WTC11 (cell line): ENCODE results near the gene PEAK1. TPM values are rescaled to one million over a fixed set of nuclear protein-coding genes. Genes with fewer than 3 reads are reported as not detected.

Source experiments
- ATAC-seq: fragments of 200-7000 bp; cut with Tn5 transposase; 2 replicates; pipeline ENCODE4 v1.10.0; 2021; ENCODE audit warnings: mild to moderate bottlenecking, moderate library complexity
- CTCF ChIA-PET: fragments of 300-600 bp; sonication (Branson Sonifier 250); formaldehyde crosslinking; loops from one replicate; lab custom pipeline; 2021; ENCODE audit warnings: antibody characterized with exemption; lab: Charles Lee
- POLR2A ChIA-PET: fragments of 350-600 bp; sonication (Branson Sonifier 250); formaldehyde crosslinking; loops from one replicate; lab custom pipeline; 2021; ENCODE audit warnings: antibody characterized with exemption; lab: Charles Lee
- DNase-seq: peaks from one replicate; pipeline ENCODE4 v3.0.0; 2021; ENCODE audit warnings: low spot score
- H3K27ac Mint-ChIP-seq: 2 replicates; pipeline ENCODE4 v1.8.0; 2021; ENCODE audit warnings: mixed read lengths
- H3K27me3 Mint-ChIP-seq: 2 replicates; pipeline ENCODE4 v1.8.0; 2021; ENCODE audit warnings: low read depth, mild to moderate bottlenecking, moderate library complexity, mixed read lengths
- H3K36me3 Mint-ChIP-seq: 2 replicates; pipeline ENCODE4 v1.8.0; 2021; ENCODE audit warnings: mixed read lengths
- H3K4me1 Mint-ChIP-seq: 2 replicates; pipeline ENCODE4 v1.8.0; 2022; ENCODE audit warnings: mixed read lengths
- H3K4me3 Mint-ChIP-seq: 2 replicates; pipeline ENCODE4 v1.8.0; 2021; ENCODE audit warnings: mild to moderate bottlenecking, moderate library complexity, mixed read lengths
- H3K9me3 Mint-ChIP-seq: 2 replicates; pipeline ENCODE4 v1.8.0; 2021; ENCODE audit warnings: mixed read lengths
- ATF1 ChIP-seq: sonication (generic); formaldehyde crosslinking; IDR thresholded peaks from 2 replicates; pipeline ENCODE4 v1.8.1; 2023; ENCODE audit warnings: mild to moderate bottlenecking, moderate library complexity, missing genetic modification reagents
- ATF6 ChIP-seq: sonication (generic); formaldehyde crosslinking; IDR thresholded peaks from 2 replicates; pipeline ENCODE4 v1.8.1; 2023; ENCODE audit warnings: mild to moderate bottlenecking, missing genetic modification reagents
- CTCF ChIP-seq: fragments of 200-600 bp; IDR thresholded peaks from 2 replicates; pipeline ENCODE4 v1.8.0; 2022; ENCODE audit warnings: antibody characterized with exemption
- ELF4 ChIP-seq: sonication (generic); formaldehyde crosslinking; IDR thresholded peaks from 2 replicates; pipeline ENCODE4 v1.8.1; 2022; ENCODE audit warnings: low read depth, mild to moderate bottlenecking, moderate library complexity, missing genetic modification reagents
- EMX1 ChIP-seq: fragments of 250-450 bp; sonication (Bioruptor Pico); IDR thresholded peaks from 2 replicates; pipeline ENCODE4 v1.8.0; 2021; ENCODE audit warnings: mild to moderate bottlenecking
- ERG ChIP-seq: fragments of 250-450 bp; sonication (Bioruptor Pico); IDR thresholded peaks from 2 replicates; pipeline ENCODE4 v1.8.0; 2021; ENCODE audit warnings: mild to moderate bottlenecking
- ETV6 ChIP-seq: sonication (generic); formaldehyde crosslinking; IDR thresholded peaks from 2 replicates; pipeline ENCODE4 v1.8.1; 2022; ENCODE audit warnings: mild to moderate bottlenecking, missing genetic modification reagents
- FOXK1 ChIP-seq: sonication (generic); formaldehyde crosslinking; IDR thresholded peaks from 2 replicates; pipeline ENCODE4 v1.8.0; 2022; ENCODE audit warnings: mild to moderate bottlenecking, moderate library complexity, missing genetic modification reagents
- FOXP4 ChIP-seq: sonication (generic); formaldehyde crosslinking; IDR thresholded peaks from 2 replicates; pipeline ENCODE4 v1.8.0; 2022; ENCODE audit warnings: mild to moderate bottlenecking, missing genetic modification reagents
- JAZF1 ChIP-seq: fragments of 250-450 bp; sonication (Bioruptor Pico); IDR thresholded peaks from 2 replicates; pipeline ENCODE4 v1.9.0; 2021; ENCODE audit warnings: moderate library complexity, mild to moderate bottlenecking, inconsistent platforms
- KAT7 ChIP-seq: sonication (generic); formaldehyde crosslinking; IDR thresholded peaks from 2 replicates; pipeline ENCODE4 v1.8.1; 2023; ENCODE audit warnings: missing genetic modification reagents, mild to moderate bottlenecking, borderline replicate concordance
- NFYB ChIP-seq: sonication (generic); formaldehyde crosslinking; conservative IDR thresholded peaks from 2 replicates; pipeline ENCODE4 v1.8.0; 2022; ENCODE audit warnings: low read depth, missing genetic modification reagents
- NR1H2 ChIP-seq: sonication (generic); formaldehyde crosslinking; IDR thresholded peaks from 2 replicates; pipeline ENCODE4 v1.9.0; 2021; ENCODE audit warnings: mild to moderate bottlenecking, moderate library complexity, missing genetic modification reagents
- PREB ChIP-seq: sonication (generic); formaldehyde crosslinking; IDR thresholded peaks from 2 replicates; pipeline ENCODE4 v1.8.1; 2022; ENCODE audit warnings: mild to moderate bottlenecking, missing genetic modification reagents, moderate library complexity, borderline replicate concordance
- RELA ChIP-seq: sonication (generic); formaldehyde crosslinking; IDR thresholded peaks from 2 replicates; pipeline ENCODE4 v1.8.1; 2022; ENCODE audit warnings: missing genetic modification reagents, mild to moderate bottlenecking, borderline replicate concordance
- RORB ChIP-seq: fragments of 250-450 bp; sonication (Bioruptor Pico); IDR thresholded peaks from 2 replicates; pipeline ENCODE4 v1.9.0; 2021; ENCODE audit warnings: mild to moderate bottlenecking
- SOX15 ChIP-seq: fragments of 250-450 bp; sonication (Bioruptor Pico); IDR thresholded peaks from 2 replicates; pipeline ENCODE4 v1.9.0; 2021; ENCODE audit warnings: mild to moderate bottlenecking
- SP1 ChIP-seq: sonication (generic); formaldehyde crosslinking; conservative IDR thresholded peaks from 2 replicates; pipeline ENCODE4 v1.8.1; 2022; ENCODE audit warnings: missing genetic modification reagents
- ZMAT4 ChIP-seq: fragments of 250-450 bp; sonication (Bioruptor Pico); IDR thresholded peaks from 2 replicates; pipeline ENCODE4 v1.9.0; 2021; ENCODE audit warnings: mild to moderate bottlenecking
- ZNF219 ChIP-seq: sonication (generic); formaldehyde crosslinking; IDR thresholded peaks from 2 replicates; pipeline ENCODE4 v1.8.0; 2023; ENCODE audit warnings: missing genetic modification reagents, mild to moderate bottlenecking, borderline replicate concordance
- ZNF232 ChIP-seq: sonication (generic); formaldehyde crosslinking; IDR thresholded peaks from 2 replicates; pipeline ENCODE4 v1.8.0; 2022; ENCODE audit warnings: mild to moderate bottlenecking, missing genetic modification reagents
- ZNF263 ChIP-seq: sonication (generic); formaldehyde crosslinking; IDR thresholded peaks from 2 replicates; pipeline ENCODE4 v1.8.1; 2022; ENCODE audit warnings: low read depth, mild to moderate bottlenecking, moderate library complexity, missing genetic modification reagents
- ZNF396 ChIP-seq: fragments of 250-450 bp; sonication (Bioruptor Pico); IDR thresholded peaks from 2 replicates; pipeline ENCODE4 v1.8.0; 2021; ENCODE audit warnings: mild to moderate bottlenecking, moderate library complexity, borderline replicate concordance
- ZNF512 ChIP-seq: sonication (generic); formaldehyde crosslinking; IDR thresholded peaks from 2 replicates; pipeline ENCODE4 v1.8.1; 2022; ENCODE audit warnings: missing genetic modification reagents, borderline replicate concordance
- ZSCAN18 ChIP-seq: fragments of 250-450 bp; sonication (Bioruptor Pico); IDR thresholded peaks from 2 replicates; pipeline ENCODE4 v2.1.2; 2022; ENCODE audit warnings: mild to moderate bottlenecking, moderate library complexity
- total RNA-seq: library from RNA; stranded (reverse); gene quantifications from 3 replicates; pipeline ENCODE4 v1.2.3, GENCODE V29; 2021

PEAK1 gene
- total RNA-seq, 1 experiment from 2014 or later, result 49.0 TPM

- TF ChIP-seq NR1H2 (no peak), SOX15 (no peak), FOXK1 (no peak), ZNF219 (CRISPR knock-in tag) (no peak), ZNF396 (CRISPR knock-in tag) (no peak), ZSCAN18 (CRISPR knock-in tag) (no peak), NFYB (no peak), ZNF263 (CRISPR knock-in tag) (no peak), ETV6 (no peak), SP1 (CRISPR knock-in tag) (no peak), ELF4 (CRISPR knock-in tag) (no peak), ZNF232 (CRISPR knock-in tag) (no peak), PREB (CRISPR knock-in tag) (no peak), CTCF (no peak), KAT7 (CRISPR knock-in tag) (no peak), RORB (CRISPR knock-in tag) (no peak), ZMAT4 (no peak), RELA (no peak), ATF1 (CRISPR knock-in tag) (no peak), ZNF512 (CRISPR knock-in tag) (no peak)
- Mint-ChIP-seq H3K4me1 (peaks cover 25% of the 10 kb centered on the region), H3K27me3 (no peaks in the 10 kb centered on the region), H3K27ac (no peak overlapping the region), H3K36me3 (no peaks in the 10 kb centered on the region), H3K4me3 (no peak overlapping the region), H3K9me3 (no peaks in the 10 kb centered on the region)
- ATAC-seq (no peak), DNase-seq (no peak)
- POLR2A ChIA-PET, result no interaction called here
- CTCF ChIA-PET, result interaction anchor here (0.6 kb wide), 1 partner anchor 35 kb away, joined by 4 read pairs; no protein-coding TSS in a partner anchor
Measured at GRCh38 chr15:77384086-77384485, 35.8 kb downstream of the PEAK1 start.

- Mint-ChIP-seq H3K27me3 (no peaks in the 10 kb centered on the region), H3K9me3 (0 out of 2 replicates have a peak, but pooled peaks cover 3% of the 10 kb centered on the region), H3K36me3 (no peaks in the 10 kb centered on the region), H3K27ac (no peak overlapping the region), H3K4me1 (peaks cover 20% of the 10 kb centered on the region), H3K4me3 (no peak overlapping the region)
- ATAC-seq (no peak), DNase-seq (no peak)
- POLR2A ChIA-PET, result no interaction called here
- CTCF ChIA-PET, result interaction anchor here (2.1 kb wide), 1 partner anchor 163 kb away, joined by 8 read pairs; no protein-coding TSS in a partner anchor
- TF ChIP-seq RELA, result no peak
- TF ChIP-seq KAT7 (CRISPR knock-in tag), result no peak
- no peak for TF ChIP-seq ATF6
- no peak for TF ChIP-seq EMX1
- no peak for TF ChIP-seq SOX15
- TF ChIP-seq FOXP4 (CRISPR knock-in tag), result no peak
- TF ChIP-seq JAZF1 (CRISPR knock-in tag), result no peak
- no peak for TF ChIP-seq ERG (CRISPR knock-in tag)
- TF ChIP-seq SP1 (CRISPR knock-in tag), result no peak
Measured at GRCh38 chr15:77380033-77380432, 39.9 kb downstream of the PEAK1 start.
